OCI-LY3 (cell line): ENCODE results near the gene C1QTNF3.

ENCODE experiments used
- EZH2phosphoT487 ChIP-seq: fragments of 200-600 bp; shearing (Covaris generic); IDR thresholded peaks from 2 replicates; pipeline ENCODE4 v1.6.1; 2018; ENCODE audit warnings: antibody characterized with exemption, mixed run types, low read depth
- TF ChIP-seq, protein P1 (sequence below): fragments of 200-600, 300-600 bp; sonication (generic); IDR thresholded peaks from 2 replicates; pipeline ENCODE4 v1.5.1; 2014; ENCODE audit warnings: antibody characterized with exemption, low read length, low read depth

DNA sequence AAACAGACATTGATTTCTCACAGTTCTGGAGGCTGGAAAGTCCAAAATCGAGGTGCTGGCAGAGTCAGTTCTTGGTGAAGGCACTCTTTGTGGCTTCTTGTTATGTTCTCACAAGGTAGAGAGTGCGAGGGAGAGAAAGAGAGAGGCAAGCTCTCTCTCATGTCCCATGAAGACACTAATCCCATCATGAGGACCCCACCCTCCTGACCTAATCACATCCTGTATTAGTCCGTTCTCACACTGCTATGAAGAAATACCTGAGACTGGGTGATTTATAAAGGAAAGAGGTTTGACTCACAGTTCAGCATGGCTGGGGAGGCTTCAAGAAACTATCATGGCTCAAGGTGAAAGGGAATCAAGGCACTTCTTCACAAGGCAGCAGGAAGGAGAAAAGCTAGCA, 29.5 kb downstream of the C1QTNF3 start:
- TF ChIP-seq, protein P1, sequence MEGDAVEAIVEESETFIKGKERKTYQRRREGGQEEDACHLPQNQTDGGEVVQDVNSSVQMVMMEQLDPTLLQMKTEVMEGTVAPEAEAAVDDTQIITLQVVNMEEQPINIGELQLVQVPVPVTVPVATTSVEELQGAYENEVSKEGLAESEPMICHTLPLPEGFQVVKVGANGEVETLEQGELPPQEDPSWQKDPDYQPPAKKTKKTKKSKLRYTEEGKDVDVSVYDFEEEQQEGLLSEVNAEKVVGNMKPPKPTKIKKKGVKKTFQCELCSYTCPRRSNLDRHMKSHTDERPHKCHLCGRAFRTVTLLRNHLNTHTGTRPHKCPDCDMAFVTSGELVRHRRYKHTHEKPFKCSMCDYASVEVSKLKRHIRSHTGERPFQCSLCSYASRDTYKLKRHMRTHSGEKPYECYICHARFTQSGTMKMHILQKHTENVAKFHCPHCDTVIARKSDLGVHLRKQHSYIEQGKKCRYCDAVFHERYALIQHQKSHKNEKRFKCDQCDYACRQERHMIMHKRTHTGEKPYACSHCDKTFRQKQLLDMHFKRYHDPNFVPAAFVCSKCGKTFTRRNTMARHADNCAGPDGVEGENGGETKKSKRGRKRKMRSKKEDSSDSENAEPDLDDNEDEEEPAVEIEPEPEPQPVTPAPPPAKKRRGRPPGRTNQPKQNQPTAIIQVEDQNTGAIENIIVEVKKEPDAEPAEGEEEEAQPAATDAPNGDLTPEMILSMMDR = no peak
- TF ChIP-seq EZH2phosphoT487 = no peak
